Loucy (cell line): Measurements from ENCODE around the gene PHF21B.

ENCODE experiments used
- CTCF ChIP-seq: fragments of 200-600 bp; sonication (generic); conservative IDR thresholded peaks from 2 replicates; pipeline ENCODE4 v1.5.1; 2014; ENCODE audit warnings: mild to moderate bottlenecking, antibody characterized with exemption, low read length
- EZH2phosphoT487 ChIP-seq: fragments of 200-600 bp; IDR thresholded peaks from 2 replicates; pipeline ENCODE4 v1.6.1; 2018; ENCODE audit warnings: antibody characterized with exemption, mild to moderate bottlenecking, moderate library complexity, borderline replicate concordance

- TF ChIP-seq CTCF: no peak
- no peak for TF ChIP-seq EZH2phosphoT487
These were observed 121.9 kb downstream of the PHF21B start for GRCh38 chr22:44887941-44888366.
